Astrocyte (in vitro differentiated cells and primary cell): Measurements from ENCODE around the gene EFNB2. TPM values are rescaled to one million over a fixed set of nuclear protein-coding genes. Genes with fewer than 3 reads are reported as not detected.
A peak's percentile ranks its signal among the peaks of the same experiment; 100 is the strongest.

Experiments
- DNase-seq: peaks from one replicate; pipeline ENCODE4 v3.0.0-alpha.2; 2010; ENCODE audit warnings: low read depth
- FAIRE-seq: peaks from 2 replicates; lab custom pipeline; 2011; peaks lifted over from hg19 to GRCh38; lab: Jason Lieb, UNC
- H2AFZ ChIP-seq: 2 replicates; pipeline ENCODE4 v1.6.0; 2012; ENCODE audit warnings: low read depth, low read length, inconsistent platforms
- H3K27ac ChIP-seq: 2 replicates; pipeline ENCODE4 v1.5.1; 2011; ENCODE audit warnings: low read depth, low read length, inconsistent platforms
- H3K27me3 ChIP-seq: 2 replicates; pipeline ENCODE4 v1.6.0; 2011; ENCODE audit warnings: low read length, inconsistent platforms; ENCODE audit not compliant: insufficient read depth
- H3K36me3 ChIP-seq: 2 replicates; pipeline ENCODE4 v1.5.1; 2011; ENCODE audit warnings: low read length, inconsistent platforms; ENCODE audit not compliant: insufficient read depth
- H3K4me1 ChIP-seq: 2 replicates; pipeline ENCODE4 v1.5.1; 2011; ENCODE audit warnings: low read length, inconsistent platforms; ENCODE audit not compliant: insufficient read depth
- H3K4me2 ChIP-seq: 2 replicates; pipeline ENCODE4 v1.6.0; 2012; ENCODE audit warnings: low read length, inconsistent platforms
- H3K4me3 ChIP-seq: 2 replicates; pipeline ENCODE4 v1.5.1; 2011; ENCODE audit warnings: low read depth, mild to moderate bottlenecking, low read length, inconsistent platforms; ENCODE audit not compliant: insufficient read depth
- H3K79me2 ChIP-seq: 2 replicates; pipeline ENCODE4 v1.6.0; 2012; ENCODE audit warnings: mild to moderate bottlenecking, low read length, inconsistent platforms; ENCODE audit not compliant: insufficient read depth
- H3K9ac ChIP-seq: 2 replicates; pipeline ENCODE4 v1.6.0; 2012; ENCODE audit warnings: mild to moderate bottlenecking, low read length, inconsistent platforms
- H3K9me3 ChIP-seq: 2 replicates; pipeline ENCODE4 v1.5.1; 2012; ENCODE audit warnings: low read depth, mild to moderate bottlenecking, low read length, inconsistent platforms; ENCODE audit not compliant: insufficient read depth
- H4K20me1 ChIP-seq: 2 replicates; pipeline ENCODE4 v1.6.0; 2012; ENCODE audit warnings: low read length, inconsistent platforms; ENCODE audit not compliant: insufficient read depth
- H3K27ac Mint-ChIP-seq: one replicate; pipeline ENCODE4 v1.8.0; 2021; ENCODE audit warnings: mild to moderate bottlenecking, mixed read lengths; ENCODE audit not compliant: unreplicated experiment
- H3K27me3 Mint-ChIP-seq: one replicate; pipeline ENCODE4 v1.8.0; 2021; ENCODE audit warnings: low read depth, mixed read lengths; ENCODE audit not compliant: unreplicated experiment
- H3K36me3 Mint-ChIP-seq: one replicate; pipeline ENCODE4 v1.8.0; 2021; ENCODE audit warnings: low read depth, mixed read lengths; ENCODE audit not compliant: unreplicated experiment
- H3K4me1 Mint-ChIP-seq: one replicate; pipeline ENCODE4 v1.8.0; 2021; ENCODE audit warnings: low read depth, mixed read lengths; ENCODE audit not compliant: unreplicated experiment
- H3K4me3 Mint-ChIP-seq: one replicate; pipeline ENCODE4 v1.8.0; 2021; ENCODE audit warnings: mild to moderate bottlenecking, moderate library complexity, mixed read lengths; ENCODE audit not compliant: unreplicated experiment
- H3K9me3 Mint-ChIP-seq: one replicate; pipeline ENCODE4 v1.8.0; 2021; ENCODE audit warnings: mild to moderate bottlenecking, mixed read lengths; ENCODE audit not compliant: unreplicated experiment
- CTCF ChIP-seq: IDR thresholded peaks from 2 replicates; pipeline ENCODE4 v1.5.1; 2011; ENCODE audit warnings: low read depth, mild to moderate bottlenecking, inconsistent platforms, low read length, moderate library complexity; ENCODE audit not compliant: insufficient read depth
- EZH2 ChIP-seq: IDR thresholded peaks from 2 replicates; pipeline ENCODE4 v1.6.1; 2012; ENCODE audit warnings: mild to moderate bottlenecking, low read length, inconsistent platforms; ENCODE audit not compliant: insufficient read depth
- total RNA-seq: library from RNA; stranded (reverse); gene quantifications from 2 replicates; pipeline ENCODE4 v1.2.1, GENCODE V29; 2021

EFNB2 gene
- total RNA-seq, 1 donor from 2014 or later: 93.2 TPM

- no peak for TF ChIP-seq EZH2
- no peak for TF ChIP-seq CTCF
- H3K27me3 ChIP-seq: no peaks in the 10 kb centered on the region
- H3K27ac ChIP-seq: no peak overlapping the region
- no peak overlapping the region for H2AFZ ChIP-seq
- no peaks in the 10 kb centered on the region for H3K4me1 ChIP-seq
- H3K9me3 ChIP-seq: no peaks in the 10 kb centered on the region
- no peak overlapping the region for H3K9ac ChIP-seq
- no peak overlapping the region for H3K4me3 ChIP-seq
- Mint-ChIP-seq H3K36me3 (peaks cover 1% of the 10 kb centered on the region), H3K27me3 (no peaks in the 10 kb centered on the region), H3K4me3 (no peak overlapping the region), H3K27ac (no peak overlapping the region), H3K9me3 (peaks cover 6% of the 10 kb centered on the region), H3K4me1 (no peaks in the 10 kb centered on the region)
- no peak for DNase-seq
- no peaks in the 10 kb centered on the region for H3K79me2 ChIP-seq
- no peaks in the 10 kb centered on the region for H4K20me1 ChIP-seq
- no peak overlapping the region for H3K4me2 ChIP-seq
- H3K36me3 ChIP-seq: no peaks in the 10 kb centered on the region
- FAIRE-seq: no peak
Observed at GRCh38 chr13:106575896-106576295, 40.4 kb upstream of the EFNB2 start.

- no peak overlapping the region for H3K4me3 ChIP-seq
- Mint-ChIP-seq H3K4me3 (no peak overlapping the region), H3K36me3 (peaks cover 1% of the 10 kb centered on the region), H3K9me3 (peaks cover 6% of the 10 kb centered on the region), H3K27ac (no peak overlapping the region), H3K27me3 (no peaks in the 10 kb centered on the region), H3K4me1 (no peaks in the 10 kb centered on the region)
- H3K9ac ChIP-seq: no peak overlapping the region
- H2AFZ ChIP-seq: no peak overlapping the region
- no peaks in the 10 kb centered on the region for H4K20me1 ChIP-seq
- no peaks in the 10 kb centered on the region for H3K79me2 ChIP-seq
- DNase-seq (peak; percentile 31), FAIRE-seq (no peak)
- H3K4me2 ChIP-seq: no peak overlapping the region
- TF ChIP-seq CTCF (no peak), EZH2 (no peak)
- H3K9me3 ChIP-seq: no peaks in the 10 kb centered on the region
- H3K27ac ChIP-seq: no peak overlapping the region
- no peaks in the 10 kb centered on the region for H3K4me1 ChIP-seq
- H3K36me3 ChIP-seq: no peaks in the 10 kb centered on the region
- H3K27me3 ChIP-seq: no peaks in the 10 kb centered on the region
Observed at GRCh38 chr13:106573868-106574267, 38.4 kb upstream of the EFNB2 start.

- Histone ChIP-seq H3K79me2 (no peaks in the 10 kb centered on the region), H4K20me1 (no peaks in the 10 kb centered on the region), H3K36me3 (no peaks in the 10 kb centered on the region), H2AFZ (no peak overlapping the region), H3K4me1 (no peaks in the 10 kb centered on the region), H3K27me3 (no peaks in the 10 kb centered on the region), H3K27ac (no peak overlapping the region), H3K9ac (no peak overlapping the region), H3K9me3 (no peaks in the 10 kb centered on the region), H3K4me3 (no peak overlapping the region), H3K4me2 (no peak overlapping the region)
- Mint-ChIP-seq H3K9me3 (peaks cover 6% of the 10 kb centered on the region), H3K27me3 (no peaks in the 10 kb centered on the region), H3K36me3 (peaks cover 1% of the 10 kb centered on the region), H3K27ac (no peak overlapping the region), H3K4me3 (no peak overlapping the region), H3K4me1 (no peaks in the 10 kb centered on the region)
- no peak for TF ChIP-seq EZH2
- FAIRE-seq (no peak), DNase-seq (peak; percentile 67)
Observed at GRCh38 chr13:106573284-106573846, 37.9 kb upstream of the EFNB2 start.
